ENCODE data around the gene TROAP.
A peak's percentile ranks its signal among the peaks of the same experiment; 100 is the strongest.
"Not testable (repeated sequence)": the region's sequence is repeated elsewhere in the genome, so short reads cannot be mapped to it uniquely, and the experiment has no call there.

TROAP gene

GRCh38 chr12:49322708-49323523 is at the start of gene TROAP:
Gene TROAP (plus strand): TSS chr12:49323255. CDS start chr12:49323609, 354 bp downstream.
- peak; percentile 99 for DNase-seq (ENCODE audit: low spot score)

- no peak for DNase-seq (ENCODE audit: low spot score)
Measured at GRCh38 chr12:49273726-49274395, 49.2 kb upstream of the TROAP start.

- peak; percentile 7 for DNase-seq (ENCODE audit: low spot score)
Measured at GRCh38 chr12:49274396-49275069, 48.5 kb upstream of the TROAP start.

- peak; percentile 13 for DNase-seq (ENCODE audit: low spot score)
Measured at GRCh38 chr12:49276304-49277290, 46.5 kb upstream of the TROAP start.

GRCh38 chr12:49277466-49277865 is 45.6 kb upstream of the TROAP start:
- DNase-seq (ENCODE audit: low spot score): no peak

GRCh38 chr12:49279706-49280159 is 43.3 kb upstream of the TROAP start:
- DNase-seq (ENCODE audit: low spot score): peak; percentile 25

GRCh38 chr12:49280545-49280944 is 42.5 kb upstream of the TROAP start:
- DNase-seq (ENCODE audit: low spot score): not testable (repeated sequence)

- no peak for DNase-seq (ENCODE audit: low spot score)
Measured at GRCh38 chr12:49282302-49282701, 40.8 kb upstream of the TROAP start.

GRCh38 chr12:49282740-49283375 is 40.2 kb upstream of the TROAP start:
- DNase-seq (ENCODE audit: low spot score): not testable (repeated sequence)

GRCh38 chr12:49283541-49284429 is 39.3 kb upstream of the TROAP start:
- DNase-seq (ENCODE audit: low spot score): peak; percentile 12

GRCh38 chr12:49284672-49285071 is 38.4 kb upstream of the TROAP start:
- no peak for DNase-seq (ENCODE audit: low spot score)

GRCh38 chr12:49287876-49288275 is 35.2 kb upstream of the TROAP start:
- DNase-seq (ENCODE audit: low spot score): peak; percentile 9

GRCh38 chr12:49288412-49288853 is 34.6 kb upstream of the TROAP start:
- peak; percentile 79 for DNase-seq (ENCODE audit: low spot score)

GRCh38 chr12:49288922-49289555 is 34.0 kb upstream of the TROAP start:
- DNase-seq (ENCODE audit: low spot score): peak; percentile 8

- DNase-seq (ENCODE audit: low spot score): no peak
Measured at GRCh38 chr12:49292729-49293055, 30.4 kb upstream of the TROAP start.

GRCh38 chr12:49293056-49293956 is 29.7 kb upstream of the TROAP start:
- peak; percentile 53 for DNase-seq (ENCODE audit: low spot score)

- no peak for DNase-seq (ENCODE audit: low spot score)
Measured at GRCh38 chr12:49294086-49294803, 28.8 kb upstream of the TROAP start.

GRCh38 chr12:49294804-49295081 is 28.3 kb upstream of the TROAP start:
- no peak for DNase-seq (ENCODE audit: low spot score)
